G401 (cell line): ENCODE data around the gene TM9SF2. TPM values are rescaled to one million over a fixed set of nuclear protein-coding genes. Genes with fewer than 3 reads are reported as not detected.

Source experiments
- DNase-seq: peaks from one replicate; pipeline ENCODE4 v3.0.0-alpha.2; 2015; ENCODE audit warnings: low spot score
- in situ Hi-C: cut with HindIII; loops from 2 replicates; pipeline ENCODE4 v1.10.0; 2016; ENCODE audit warnings: low sequenced_read_pairs, mixed read lengths
- total RNA-seq: library from RNA; depleted of rRNA; stranded (reverse); fragments of >200 nt; shearing (Covaris generic); gene quantifications from 2 replicates; pipeline ENCODE4 v1.2.3, GENCODE V29; 2014; rRNA removed

Gene TM9SF2
- total RNA-seq, 1 experiment from 2014 or later, result 121 TPM

DNA sequence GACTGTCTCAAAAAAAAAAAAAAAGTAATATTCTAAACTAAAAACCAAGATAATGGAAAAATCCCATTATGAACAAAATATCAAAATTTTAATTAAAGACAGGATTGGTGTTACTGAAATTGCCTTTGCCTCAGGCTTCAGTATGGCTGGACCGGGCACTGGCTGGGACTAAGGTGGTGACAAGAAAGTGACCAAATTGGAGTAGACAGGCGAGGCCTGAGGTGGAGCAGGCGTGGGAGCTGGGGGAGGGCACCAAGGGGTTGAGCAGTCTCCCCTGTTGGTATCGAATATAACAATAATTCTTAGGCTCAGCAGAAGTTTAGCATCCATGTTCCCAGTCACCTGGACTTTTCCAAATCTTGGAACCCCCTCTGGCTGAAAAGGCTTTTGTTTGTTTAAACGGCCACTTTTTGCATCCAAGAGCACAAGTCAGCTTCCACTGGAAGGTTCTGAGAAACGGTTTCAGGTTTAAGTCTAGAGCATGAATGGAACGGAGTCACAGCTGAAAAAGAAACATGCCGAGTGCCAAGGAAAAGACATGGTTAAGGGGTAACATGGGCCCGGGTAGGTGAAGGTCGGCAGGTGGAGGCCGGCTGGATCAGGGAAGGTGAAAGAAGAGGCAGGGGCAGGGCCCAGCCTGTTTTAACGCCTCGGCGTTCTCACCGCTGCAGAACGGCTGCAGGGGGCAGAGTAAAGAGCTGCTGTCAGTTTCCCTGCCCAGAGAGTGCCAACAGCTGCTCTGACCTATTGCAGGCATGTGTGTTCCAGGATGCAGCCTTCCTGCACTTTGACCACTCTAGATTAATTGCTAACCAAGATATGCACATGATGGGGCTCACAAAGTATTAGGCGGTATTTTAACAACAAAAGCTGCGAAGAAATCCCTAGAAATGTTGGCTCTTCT lies 104.4 kb downstream of the TM9SF2 start:
- no peak for DNase-seq
- in situ Hi-C loops, result no loop called here

DNA sequence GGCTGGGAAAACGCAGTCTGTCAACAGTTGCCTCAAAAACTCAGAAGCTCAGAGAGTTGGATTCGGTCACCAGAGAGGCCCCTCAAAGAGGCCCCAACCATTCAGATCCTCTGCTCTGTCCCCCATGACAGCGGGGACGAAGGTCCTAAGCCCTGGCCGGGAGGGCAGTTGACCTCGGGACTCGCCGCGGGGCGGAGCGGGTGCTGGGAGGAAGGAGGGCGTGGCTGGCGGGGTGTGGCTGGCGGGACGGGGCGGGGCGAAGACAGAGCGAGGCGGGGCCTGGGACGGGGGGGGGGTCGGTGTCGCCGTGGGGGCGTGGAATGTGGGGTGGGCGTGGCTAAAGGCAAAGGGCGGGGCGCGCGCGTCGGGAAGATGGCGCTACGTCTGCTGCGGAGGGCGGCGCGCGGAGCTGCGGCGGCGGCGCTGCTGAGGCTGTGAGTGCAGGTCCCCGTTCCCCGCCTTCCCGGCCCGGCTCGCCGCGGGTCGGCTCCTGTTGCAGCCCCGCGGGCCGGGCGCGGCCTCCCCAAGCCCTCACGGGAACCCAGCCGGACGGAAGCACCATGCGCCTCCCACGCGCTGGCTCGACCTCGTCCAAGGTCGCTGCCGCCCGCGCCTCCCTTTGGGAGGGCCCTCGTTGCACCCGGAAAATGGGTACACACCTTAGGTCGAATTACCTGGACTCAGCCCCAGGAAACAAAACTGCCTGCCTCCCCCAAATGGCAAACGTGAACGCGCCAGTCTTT lies 105.2 kb downstream of the TM9SF2 start, which contains the start of gene CLYBL:
Gene CLYBL (plus strand): TSS at position 367 of the 743 bp plus-strand sequence.
- in situ Hi-C loops, result no loop called here

DNA sequence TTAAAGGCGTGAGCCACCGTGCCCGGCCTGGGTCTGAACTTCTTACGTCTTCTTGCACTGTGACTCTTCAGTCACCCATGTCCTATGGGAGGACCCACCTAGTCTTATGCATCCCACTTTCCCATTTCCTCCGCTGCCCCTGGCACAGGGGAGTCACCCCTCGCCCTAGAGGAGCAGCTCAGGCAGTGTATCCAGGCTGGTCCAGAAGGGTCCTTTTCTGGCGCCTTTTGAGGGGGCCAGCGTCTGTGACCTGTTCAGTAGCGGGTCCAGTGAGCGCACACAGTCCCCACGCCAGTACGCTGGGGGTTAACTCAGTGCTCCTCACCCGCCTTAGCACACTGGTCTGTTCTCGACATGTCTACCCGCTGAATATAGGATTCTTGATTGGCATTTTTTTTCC lies 107.1 kb downstream of the TM9SF2 start:
- in situ Hi-C loops, result no loop called here
- DNase-seq, result no peak

More for the DNA sequence above, 105.2 kb downstream of the TM9SF2 start, which contains the start of gene CLYBL:
- peak; percentile 88 for DNase-seq

DNA sequence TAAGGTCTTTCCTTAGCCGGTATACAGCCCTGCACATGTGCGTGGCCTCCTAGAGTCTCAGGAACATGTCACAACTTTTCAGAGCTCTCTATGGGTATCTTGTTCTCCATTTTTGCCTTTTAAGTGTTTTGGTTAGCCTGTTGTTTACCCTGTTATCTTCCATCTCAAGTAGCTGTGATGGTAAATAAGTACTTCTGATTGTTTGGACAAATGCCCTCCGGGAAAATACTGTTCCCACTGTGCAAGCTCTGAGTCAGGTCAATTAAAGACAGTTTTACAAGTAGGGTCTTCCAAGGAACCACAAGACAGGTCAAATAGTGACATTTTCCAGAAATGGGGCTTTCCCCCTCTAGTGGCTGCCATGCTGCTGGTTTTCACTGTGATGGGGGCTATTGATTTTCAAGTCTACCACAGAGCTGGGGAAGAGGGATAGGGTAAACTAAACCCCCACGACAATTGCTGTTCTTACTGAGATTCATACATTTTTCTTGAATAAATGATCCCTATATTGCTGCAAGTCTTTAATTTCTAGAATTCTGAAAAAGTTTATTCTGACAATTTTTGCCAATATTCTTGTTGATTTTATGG lies 109.5 kb downstream of the TM9SF2 start:
- no peak for DNase-seq
- in situ Hi-C loops, result no loop called here

Other genes with a start within 250 kb of the TM9SF2 start
- not detected in 2 replicates for gene GPR18, start 243.1 kb upstream of the TM9SF2 start, total RNA-seq
- not detected in 2 replicates for gene GPR183, start 194.1 kb upstream of the TM9SF2 start, total RNA-seq
- 13.4 and 14.1 TPM in 2 replicates for gene CLYBL, start 105.2 kb downstream of the TM9SF2 start, total RNA-seq